Inferior parietal cortex (tissue), 1 donor: ENCODE data around the gene VOPP1.

ENCODE experiments used
- DNase-seq: peaks from one replicate; pipeline ENCODE4 v3.0.0-alpha.2; 2016; ENCODE audit errors: extremely low spot score

VOPP1 gene

GRCh38 chr7:55432939-55433784 lies 139.1 kb downstream of the VOPP1 start:
- DNase-seq = no peak

- DNase-seq = no peak
These were observed 139.8 kb downstream of the VOPP1 start for GRCh38 chr7:55432506-55432905.

- no peak for DNase-seq
These were observed 140.4 kb downstream of the VOPP1 start for GRCh38 chr7:55431898-55432297.

- no peak for DNase-seq
These were observed 142.3 kb downstream of the VOPP1 start for GRCh38 chr7:55429835-55430499.

GRCh38 chr7:55427800-55428199 lies 144.5 kb downstream of the VOPP1 start:
- DNase-seq = no peak

- DNase-seq = no peak
These were observed 145.0 kb downstream of the VOPP1 start for GRCh38 chr7:55427342-55427741.

- DNase-seq = no peak
These were observed 145.6 kb downstream of the VOPP1 start for GRCh38 chr7:55426676-55427075.

GRCh38 chr7:55425141-55425752 lies 147.1 kb downstream of the VOPP1 start:
- DNase-seq = no peak

GRCh38 chr7:55423891-55424290 lies 148.4 kb downstream of the VOPP1 start:
- no peak for DNase-seq

- DNase-seq = no peak
These were observed 149.0 kb downstream of the VOPP1 start for GRCh38 chr7:55423277-55423711.
